Measurements from ENCODE around the gene SNX15. TPM values are rescaled to one million over a fixed set of nuclear protein-coding genes. Genes with fewer than 3 reads are reported as not detected.

Gene SNX15
- total RNA-seq, 1 donor from 2014 or later = 12.2 TPM

DNA sequence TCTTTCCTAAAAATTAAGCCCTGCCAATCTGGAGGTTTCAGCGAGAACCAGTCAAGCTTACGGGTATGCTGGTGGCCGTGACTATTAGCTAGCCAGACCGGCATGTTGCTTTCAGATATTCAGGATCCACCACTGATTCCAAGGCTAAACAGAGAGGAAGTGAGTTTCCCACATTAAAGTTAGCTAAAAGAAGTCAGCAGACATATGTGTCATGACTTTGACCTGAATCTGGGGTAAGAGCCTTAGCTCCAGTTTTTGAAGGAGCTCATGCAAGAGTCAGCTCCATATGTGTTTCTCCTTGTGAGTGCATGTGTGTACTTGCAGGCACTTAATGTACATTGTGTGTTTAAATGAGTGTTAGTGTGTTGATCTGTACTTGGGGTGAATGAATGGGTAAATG lies 58.2 kb downstream of the SNX15 start:
- no peak for ATAC-seq

DNA sequence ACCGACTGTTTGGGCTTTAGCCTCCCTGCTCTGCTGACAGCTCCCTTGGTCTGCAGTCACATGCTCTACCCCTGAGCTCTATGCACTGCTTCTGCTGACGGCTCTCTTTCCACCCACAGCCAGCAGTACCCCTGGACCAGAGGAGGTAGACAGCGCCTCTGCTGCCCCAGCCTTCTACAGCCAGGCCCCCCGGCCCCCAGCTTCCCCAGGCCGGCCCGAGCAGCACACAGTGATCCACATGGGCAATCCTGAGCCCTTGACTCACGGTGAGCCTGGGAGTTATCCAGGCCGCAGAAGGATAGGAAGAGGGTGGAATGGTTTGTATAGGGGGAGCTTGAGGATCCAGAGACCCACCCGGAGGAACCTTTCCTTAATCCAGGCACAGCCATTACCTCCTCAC lies 59.6 kb downstream of the SNX15 start:
- ATAC-seq = no peak

DNA sequence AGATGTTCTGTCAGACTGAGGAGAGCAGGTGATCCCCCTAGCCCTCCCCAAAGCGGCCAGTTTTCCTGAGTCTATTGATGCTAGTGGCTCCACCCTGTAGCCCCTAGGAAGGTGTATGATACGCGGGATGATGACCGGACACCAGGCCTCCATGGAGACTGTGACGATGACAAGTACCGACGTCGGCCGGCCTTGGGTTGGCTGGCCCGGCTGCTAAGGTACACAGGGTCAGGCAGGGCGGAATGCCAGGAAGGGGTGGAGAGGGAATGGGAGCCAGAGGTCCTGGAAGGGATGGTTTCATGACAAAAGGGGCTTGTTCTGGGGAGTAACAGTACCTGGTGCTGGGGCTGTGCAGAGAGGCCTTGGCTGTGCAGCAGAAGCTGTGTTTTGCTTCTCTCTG lies 60.0 kb downstream of the SNX15 start:
- ATAC-seq = no peak

DNA sequence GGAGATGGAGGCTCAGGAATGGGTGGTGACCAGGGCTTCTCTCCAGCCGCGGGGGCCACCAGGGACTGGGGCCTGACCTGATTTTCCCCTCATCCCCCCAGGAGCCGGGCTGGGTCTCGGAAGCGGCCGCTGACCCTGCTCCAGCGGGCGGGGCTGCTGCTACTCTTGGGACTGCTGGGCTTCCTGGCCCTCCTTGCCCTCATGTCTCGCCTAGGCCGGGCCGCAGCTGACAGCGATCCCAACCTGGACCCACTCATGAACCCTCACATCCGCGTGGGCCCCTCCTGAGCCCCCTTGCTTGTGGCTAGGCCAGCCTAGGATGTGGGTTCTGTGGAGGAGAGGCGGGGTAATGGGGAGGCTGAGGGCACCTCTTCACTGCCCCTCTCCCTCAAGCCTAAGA lies 60.6 kb downstream of the SNX15 start:
- ATAC-seq = no peak

DNA sequence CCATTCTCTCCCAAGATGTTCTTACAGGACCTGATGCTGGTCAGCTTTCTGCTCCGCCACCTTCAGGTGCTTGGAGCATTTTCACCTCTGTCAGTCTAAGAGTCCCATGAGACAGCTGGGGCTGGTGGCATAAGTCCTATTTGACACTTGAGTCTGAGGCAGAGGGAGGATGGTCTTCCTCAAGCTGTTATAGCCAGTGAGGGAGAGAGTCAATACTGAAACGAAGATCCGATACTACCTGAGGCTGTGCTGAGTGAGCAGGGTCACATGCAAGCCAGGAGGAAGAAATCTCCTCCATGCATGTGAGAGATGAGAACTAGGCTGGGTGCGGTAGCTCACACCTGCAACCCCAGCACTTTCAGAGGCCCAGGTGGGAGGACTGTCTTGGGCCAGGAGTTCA lies 62.4 kb downstream of the SNX15 start:
- ATAC-seq = no peak

Other genes starting within 250 kb of the SNX15 start
- gene SF1, start 248.9 kb upstream of the SNX15 start, total RNA-seq = 129 TPM
- gene MAP4K2, start 224.2 kb upstream of the SNX15 start, total RNA-seq = 5.4 TPM
- gene MEN1, start 216.9 kb upstream of the SNX15 start, total RNA-seq = 15.6 TPM
- 20.5 TPM for gene CDC42BPG, start 182.8 kb upstream of the SNX15 start, total RNA-seq
- gene EHD1, start 148.8 kb upstream of the SNX15 start, total RNA-seq = 25.6 TPM
- 10.7 TPM for gene ATG2A, start 110.2 kb upstream of the SNX15 start, total RNA-seq
- 7.0 TPM for gene PPP2R5B, start 102.8 kb upstream of the SNX15 start, total RNA-seq
- not detected for gene GPHA2, start 91.5 kb upstream of the SNX15 start, total RNA-seq
- gene MAJIN, start 55.3 kb upstream of the SNX15 start, total RNA-seq = not detected
- not detected for gene BATF2, start 30.5 kb upstream of the SNX15 start, total RNA-seq
- gene ARL2, start 13.3 kb upstream of the SNX15 start, total RNA-seq = 43.9 TPM
- 11.3 TPM for gene SAC3D1, start 13.8 kb downstream of the SNX15 start, total RNA-seq
- gene NAALADL1, start 31.1 kb downstream of the SNX15 start, total RNA-seq = 2.7 TPM
- 14.1 TPM for gene CDCA5, start 56.6 kb downstream of the SNX15 start, total RNA-seq
- 25.7 TPM for gene ZFPL1, start 56.8 kb downstream of the SNX15 start, total RNA-seq
- 76.4 TPM for gene VPS51, start 68.8 kb downstream of the SNX15 start, total RNA-seq
- gene TM7SF2, start 84.4 kb downstream of the SNX15 start, total RNA-seq = 53.2 TPM
- gene ZNHIT2, start 90.3 kb downstream of the SNX15 start, total RNA-seq = 9.4 TPM
- 758 TPM for gene FAU, start 94.7 kb downstream of the SNX15 start, total RNA-seq
- 63.9 TPM for gene MRPL49, start 94.9 kb downstream of the SNX15 start, total RNA-seq
- gene SYVN1, start 107.1 kb downstream of the SNX15 start, total RNA-seq = 28.1 TPM
- gene SPDYC, start 142.8 kb downstream of the SNX15 start, total RNA-seq = not detected
- 510 TPM for gene CAPN1, start 154.5 kb downstream of the SNX15 start, total RNA-seq
- gene POLA2, start 234.5 kb downstream of the SNX15 start, total RNA-seq = 11.2 TPM

All from esophagus mucosa (tissue), 1 donor.